Measurements from ENCODE around the gene GPC5.

Gene GPC5

GRCh38 chr13:91978571-91978970, 580.1 kb downstream of the GPC5 start:
- TF ChIP-seq REST (IDR thresholded peaks at IDR 0.05; ENCODE audit: low read depth) (no peak), USF1 (IDR thresholded peaks at IDR 0.05) (no peak), TAF1 (IDR thresholded peaks at IDR 0.05; ENCODE audit: low read depth) (no peak), ZBTB7A (IDR thresholded peaks at IDR 0.05; ENCODE audit: low read depth) (no peak), CEBPB (IDR thresholded peaks at IDR 0.05) (no peak), TCF12 (IDR thresholded peaks at IDR 0.05; ENCODE audit: low read depth) (no peak), FOXM1 (IDR thresholded peaks at IDR 0.05; ENCODE audit: borderline replicate concordance, low read depth) (no peak), MAX (IDR thresholded peaks at IDR 0.05) (no peak), YY1 (IDR thresholded peaks at IDR 0.05; ENCODE audit: low read depth) (no peak), CREB1 (IDR thresholded peaks at IDR 0.05; ENCODE audit: low read depth) (no peak), RAD21 (IDR thresholded peaks at IDR 0.05; ENCODE audit: low read depth) (no peak), TEAD4 (IDR thresholded peaks at IDR 0.05) (no peak), EP300 (IDR thresholded peaks at IDR 0.05; ENCODE audit: borderline replicate concordance) (no peak), NFIC (IDR thresholded peaks at IDR 0.05) (no peak)

- TF ChIP-seq MAX (IDR thresholded peaks at IDR 0.05) (no peak), REST (IDR thresholded peaks at IDR 0.05; ENCODE audit: low read depth) (no peak), CREB1 (IDR thresholded peaks at IDR 0.05; ENCODE audit: low read depth) (no peak), TAF1 (IDR thresholded peaks at IDR 0.05; ENCODE audit: low read depth) (no peak), TCF12 (IDR thresholded peaks at IDR 0.05; ENCODE audit: low read depth) (no peak), RAD21 (IDR thresholded peaks at IDR 0.05; ENCODE audit: low read depth) (no peak), YY1 (IDR thresholded peaks at IDR 0.05; ENCODE audit: low read depth) (no peak), USF1 (IDR thresholded peaks at IDR 0.05) (no peak), EGR1 (IDR thresholded peaks at IDR 0.05) (no peak), ZBTB7A (IDR thresholded peaks at IDR 0.05; ENCODE audit: low read depth) (no peak), CEBPB (IDR thresholded peaks at IDR 0.05) (no peak), FOXM1 (IDR thresholded peaks at IDR 0.05; ENCODE audit: borderline replicate concordance, low read depth) (no peak), EP300 (IDR thresholded peaks at IDR 0.05; ENCODE audit: borderline replicate concordance) (no peak), TEAD4 (IDR thresholded peaks at IDR 0.05) (no peak)
Observed at GRCh38 chr13:91986761-91987483, 588.5 kb downstream of the GPC5 start.

GRCh38 chr13:91988331-91988730, 589.9 kb downstream of the GPC5 start:
- TF ChIP-seq RAD21 (IDR thresholded peaks at IDR 0.05; ENCODE audit: low read depth), result no peak
- no peak for TF ChIP-seq REST (IDR thresholded peaks at IDR 0.05; ENCODE audit: low read depth)
- TF ChIP-seq TCF12 (IDR thresholded peaks at IDR 0.05; ENCODE audit: low read depth), result no peak
- TF ChIP-seq CEBPB (IDR thresholded peaks at IDR 0.05), result no peak
- no peak for TF ChIP-seq EP300 (IDR thresholded peaks at IDR 0.05; ENCODE audit: borderline replicate concordance)
- no peak for TF ChIP-seq TEAD4 (IDR thresholded peaks at IDR 0.05)
- TF ChIP-seq EGR1 (IDR thresholded peaks at IDR 0.05), result no peak
- no peak for TF ChIP-seq ZBTB7A (IDR thresholded peaks at IDR 0.05; ENCODE audit: low read depth)
- no peak for TF ChIP-seq FOXM1 (IDR thresholded peaks at IDR 0.05; ENCODE audit: borderline replicate concordance, low read depth)
- no peak for TF ChIP-seq NFIC (IDR thresholded peaks at IDR 0.05)

- TF ChIP-seq RAD21 (IDR thresholded peaks at IDR 0.05; ENCODE audit: low read depth) (no peak), TEAD4 (IDR thresholded peaks at IDR 0.05) (no peak), TCF12 (IDR thresholded peaks at IDR 0.05; ENCODE audit: low read depth) (no peak), CEBPB (IDR thresholded peaks at IDR 0.05) (no peak), USF1 (IDR thresholded peaks at IDR 0.05) (no peak), ZBTB7A (IDR thresholded peaks at IDR 0.05; ENCODE audit: low read depth) (no peak), REST (IDR thresholded peaks at IDR 0.05; ENCODE audit: low read depth) (no peak), FOXM1 (IDR thresholded peaks at IDR 0.05; ENCODE audit: borderline replicate concordance, low read depth) (no peak)
Observed at GRCh38 chr13:92012787-92013186, 614.4 kb downstream of the GPC5 start.
